Right ventricle myocardium superior (tissue), 1 donor: ENCODE data around the gene TUBGCP2. TPM values are rescaled to one million over a fixed set of nuclear protein-coding genes. Genes with fewer than 3 reads are reported as not detected.

Source experiments
- ATAC-seq: fragments of 200-7000 bp; cut with Tn5 transposase; one replicate; pipeline ENCODE4 v1.9.1; 2020; ENCODE audit warnings: mild to moderate bottlenecking; ENCODE audit not compliant: poor library complexity
- DNase-seq: peaks from one replicate; pipeline ENCODE4 v3.0.0-alpha.2; 2020
- intact Hi-C: fragments of 100-400 bp; cut with DNase I; formaldehyde crosslinking; loops from one replicate; pipeline ENCODE4 v1.11.2; 2022
- microRNA-seq: library from miRNA; unstranded; fragments of <30 nt; microRNA quantifications from one replicate; pipeline ENCODE4 v1.2.0, GENCODE V29; 2020
- total RNA-seq: library from RNA; stranded (reverse); fragmentation: NEBNext Ultra II Directional; extraction: Animal tissue kit (Norgen Biotek cat#: 25700); gene quantifications from one replicate; pipeline ENCODE4 v1.2.1, GENCODE V29; 2021
- donor health status: DM: no; HTN: yes; CAD: no; lungs with severe emphysema.

The TUBGCP2 gene
- total RNA-seq, 1 donor from 2014 or later = 38.5 TPM

- no peak for DNase-seq
- no peak for ATAC-seq
- intact Hi-C loops = no loop called here
These were observed 78.7 kb downstream of the TUBGCP2 start, which contains the start of gene UTF1 for GRCh38 chr10:133230044-133230361. Gene UTF1, plus strand, starts transcription at chr10:133230217. Its CDS starts 72 bp downstream, at chr10:133230289.

GRCh38 chr10:133229265-133230043 lies 79.2 kb downstream of the TUBGCP2 start:
- intact Hi-C loops = no loop called here
- DNase-seq = no peak
- ATAC-seq = no peak

Small RNA genes within 50 kb of the gene (microRNA-seq; reads per million reads assigned to microRNA genes)
- gene MIR202 = 2.3 reads per million

Other genes with a start within 250 kb of the TUBGCP2 start
- not detected for gene ADGRA1, start 220.9 kb downstream of the TUBGCP2 start, total RNA-seq
- not detected for gene KNDC1, start 148.7 kb downstream of the TUBGCP2 start, total RNA-seq
- gene UTF1, start 78.7 kb downstream of the TUBGCP2 start, total RNA-seq = not detected
- 0.43 TPM for gene VENTX, start 71.0 kb downstream of the TUBGCP2 start, total RNA-seq
- gene ADAM8, start 32.0 kb downstream of the TUBGCP2 start, total RNA-seq = 2.5 TPM
- gene ZNF511, start within 50 bp of the TUBGCP2 start, total RNA-seq = 44.8 TPM
- not detected for gene CALY, start 28.0 kb upstream of the TUBGCP2 start, total RNA-seq
- not detected for gene PRAP1, start 38.5 kb upstream of the TUBGCP2 start, total RNA-seq
- gene FUOM, start 49.1 kb upstream of the TUBGCP2 start, total RNA-seq = 7.4 TPM
- 239 TPM for gene ECHS1, start 64.5 kb upstream of the TUBGCP2 start, total RNA-seq
- gene PAOX, start 70.4 kb upstream of the TUBGCP2 start, total RNA-seq = 3.4 TPM
- 14.7 TPM for gene MTG1, start 85.3 kb upstream of the TUBGCP2 start, total RNA-seq
- not detected for gene SPRN, start 115.8 kb upstream of the TUBGCP2 start, total RNA-seq
- gene SCART1, start 145.1 kb upstream of the TUBGCP2 start, total RNA-seq = 0.51 TPM
- 1.00 TPM for gene CYP2E1, start 218.5 kb upstream of the TUBGCP2 start, total RNA-seq